Smooth muscle cell of the pulmonary artery (primary cell): ENCODE data around the gene STPG4. TPM values are rescaled to one million over a fixed set of nuclear protein-coding genes. Genes with fewer than 3 reads are reported as not detected.

Source experiments
- total RNA-seq: library from RNA; depleted of rRNA; stranded (reverse); fragments of >200 nt; gene quantifications from 2 replicates; pipeline ENCODE4 v1.2.3, GENCODE V29; 2014

The STPG4 gene
- 0.07 and 0.20 TPM in 2 replicates for total RNA-seq

GRCh38 chr2:47155091-47155876 lies at the start of gene STPG4:
STPG4 (minus strand) TSS chr2:47155308; CDS start chr2:47155251, 57 bp downstream.

Other genes starting within 250 kb of the STPG4 start
- gene MCFD2, start 239.5 kb downstream of the STPG4 start, total RNA-seq, result 316 and 344 TPM in 2 replicates
- 33.0 and 34.7 TPM in 2 replicates for gene TTC7A, start 214.1 kb downstream of the STPG4 start, total RNA-seq
- 373 and 536 TPM in 2 replicates for gene CALM2, start 21.2 kb upstream of the STPG4 start, total RNA-seq
- 0.07 and 0.17 TPM in 2 replicates for gene EPCAM, start 214.0 kb upstream of the STPG4 start, total RNA-seq
- 13.3 and 15.5 TPM in 2 replicates for gene MSH2, start 247.8 kb upstream of the STPG4 start, total RNA-seq